ENCODE results near the gene DCAF8. TPM values are rescaled to one million over a fixed set of nuclear protein-coding genes. Genes with fewer than 3 reads are reported as not detected.

Gene DCAF8
- total RNA-seq, 1 donor from 2014 or later, result 107 TPM

GRCh38 chr1:160193091-160193819, 69.1 kb downstream of the DCAF8 start:
- no peaks in the 10 kb centered on the region for H4K20me1 ChIP-seq (ENCODE audit: insufficient read depth, low read length)
- no peak for TF ChIP-seq EZH2 (IDR thresholded peaks at IDR 0.05; ENCODE audit: insufficient read depth, low read length)
- TF ChIP-seq CTCF (IDR thresholded peaks at IDR 0.05; ENCODE audit: insufficient read depth, low read depth, low read length), result peak; percentile 93
- H3K9ac ChIP-seq (ENCODE audit: low read length), result peak overlapping the region; percentile 32
- FAIRE-seq, result peak; percentile 9
- no peaks in the 10 kb centered on the region for H3K27me3 ChIP-seq (ENCODE audit: insufficient read depth, low read length)
- Mint-ChIP-seq H3K9me3 (ENCODE audit: unreplicated experiment) (peaks cover 5% of the 10 kb centered on the region), H3K36me3 (ENCODE audit: low read depth, unreplicated experiment) (no peaks in the 10 kb centered on the region), H3K4me1 (ENCODE audit: low read depth, unreplicated experiment) (peaks cover 5% of the 10 kb centered on the region), H3K4me3 (ENCODE audit: unreplicated experiment) (no peak overlapping the region), H3K27me3 (ENCODE audit: low read depth, unreplicated experiment) (peaks cover 4% of the 10 kb centered on the region), H3K27ac (ENCODE audit: unreplicated experiment) (no peak overlapping the region)
- no peaks in the 10 kb centered on the region for H3K36me3 ChIP-seq (ENCODE audit: insufficient read depth, low read length)
- H2AFZ ChIP-seq (ENCODE audit: low read depth, low read length), result no peak overlapping the region
- H3K4me1 ChIP-seq (ENCODE audit: insufficient read depth, low read length), result peaks cover 20% of the 10 kb centered on the region
- peak overlapping the region; percentile 46 for H3K4me2 ChIP-seq (ENCODE audit: low read length)
- H3K27ac ChIP-seq (ENCODE audit: low read depth, low read length), result no peak overlapping the region
- H3K9me3 ChIP-seq (ENCODE audit: insufficient read depth, low read depth, low read length), result no peaks in the 10 kb centered on the region
- DNase-seq (ENCODE audit: low read depth), result peak; percentile 67
- H3K4me3 ChIP-seq (ENCODE audit: insufficient read depth, low read depth, low read length), result no peak overlapping the region
- no peaks in the 10 kb centered on the region for H3K79me2 ChIP-seq (ENCODE audit: insufficient read depth, low read length)

DNA sequence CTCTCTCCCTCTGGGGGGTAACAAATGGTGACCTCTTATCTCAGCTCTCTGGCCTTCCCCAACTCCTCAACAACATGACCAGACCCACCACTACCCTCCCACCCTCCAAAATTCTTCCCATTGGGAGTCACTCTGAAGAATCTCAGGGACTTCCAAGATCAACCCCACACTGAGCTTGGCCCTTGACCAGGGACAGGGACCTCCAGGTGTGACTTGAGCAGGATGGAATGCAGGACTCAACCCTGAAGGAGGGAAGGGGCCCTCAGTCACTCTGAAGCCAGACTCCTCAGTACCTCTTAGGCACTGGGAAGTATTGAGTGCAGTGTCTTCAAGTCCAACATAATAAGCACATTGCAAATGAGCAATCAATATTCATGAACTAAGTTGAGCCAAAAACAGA, 70.1 kb downstream of the DCAF8 start:
- Histone ChIP-seq H3K4me1 (ENCODE audit: insufficient read depth, low read length) (peaks cover 20% of the 10 kb centered on the region), H3K9ac (ENCODE audit: low read length) (no peak overlapping the region), H4K20me1 (ENCODE audit: insufficient read depth, low read length) (no peaks in the 10 kb centered on the region), H3K4me3 (ENCODE audit: insufficient read depth, low read depth, low read length) (no peak overlapping the region), H3K27me3 (ENCODE audit: insufficient read depth, low read length) (no peaks in the 10 kb centered on the region), H3K4me2 (ENCODE audit: low read length) (peak overlapping the region; percentile 46), H3K27ac (ENCODE audit: low read depth, low read length) (no peak overlapping the region), H3K79me2 (ENCODE audit: insufficient read depth, low read length) (no peaks in the 10 kb centered on the region), H3K9me3 (ENCODE audit: insufficient read depth, low read depth, low read length) (no peaks in the 10 kb centered on the region), H3K36me3 (ENCODE audit: insufficient read depth, low read length) (no peaks in the 10 kb centered on the region), H2AFZ (ENCODE audit: low read depth, low read length) (no peak overlapping the region)
- Mint-ChIP-seq H3K27me3 (ENCODE audit: low read depth, unreplicated experiment) (peaks cover 8% of the 10 kb centered on the region), H3K4me1 (ENCODE audit: low read depth, unreplicated experiment) (peaks cover 5% of the 10 kb centered on the region), H3K27ac (ENCODE audit: unreplicated experiment) (no peak overlapping the region), H3K9me3 (ENCODE audit: unreplicated experiment) (peaks cover 3% of the 10 kb centered on the region), H3K4me3 (ENCODE audit: unreplicated experiment) (peak overlapping the region; percentile 63), H3K36me3 (ENCODE audit: low read depth, unreplicated experiment) (peaks cover 4% of the 10 kb centered on the region)
- TF ChIP-seq EZH2 (IDR thresholded peaks at IDR 0.05; ENCODE audit: insufficient read depth, low read length), result no peak
- TF ChIP-seq CTCF (IDR thresholded peaks at IDR 0.05; ENCODE audit: insufficient read depth, low read depth, low read length), result no peak
- DNase-seq (ENCODE audit: low read depth), result no peak
- FAIRE-seq, result no peak

- no peak for DNase-seq (ENCODE audit: low read depth)
- no peak overlapping the region for H2AFZ ChIP-seq (ENCODE audit: low read depth, low read length)
Observed at GRCh38 chr1:160191756-160192155, 70.6 kb downstream of the DCAF8 start.

More at GRCh38 chr1:160191756-160192155, 70.6 kb downstream of the DCAF8 start:
- H3K27me3 ChIP-seq (ENCODE audit: insufficient read depth, low read length), result no peaks in the 10 kb centered on the region
- H3K36me3 ChIP-seq (ENCODE audit: insufficient read depth, low read length), result no peaks in the 10 kb centered on the region
- Mint-ChIP-seq H3K36me3 (ENCODE audit: low read depth, unreplicated experiment) (peaks cover 4% of the 10 kb centered on the region), H3K4me3 (ENCODE audit: unreplicated experiment) (no peak overlapping the region), H3K9me3 (ENCODE audit: unreplicated experiment) (no peaks in the 10 kb centered on the region), H3K4me1 (ENCODE audit: low read depth, unreplicated experiment) (peaks cover 9% of the 10 kb centered on the region), H3K27me3 (ENCODE audit: low read depth, unreplicated experiment) (peaks cover 12% of the 10 kb centered on the region), H3K27ac (ENCODE audit: unreplicated experiment) (no peak overlapping the region)
- no peaks in the 10 kb centered on the region for H4K20me1 ChIP-seq (ENCODE audit: insufficient read depth, low read length)
- no peak overlapping the region for H3K27ac ChIP-seq (ENCODE audit: low read depth, low read length)
- no peak for TF ChIP-seq CTCF (IDR thresholded peaks at IDR 0.05; ENCODE audit: insufficient read depth, low read depth, low read length)
- no peak for TF ChIP-seq EZH2 (IDR thresholded peaks at IDR 0.05; ENCODE audit: insufficient read depth, low read length)
- H3K9me3 ChIP-seq (ENCODE audit: insufficient read depth, low read depth, low read length), result no peaks in the 10 kb centered on the region
- no peak for FAIRE-seq
- H3K4me3 ChIP-seq (ENCODE audit: insufficient read depth, low read depth, low read length), result no peak overlapping the region
- H3K9ac ChIP-seq (ENCODE audit: low read length), result no peak overlapping the region
- no peak overlapping the region for H3K4me2 ChIP-seq (ENCODE audit: low read length)
- no peaks in the 10 kb centered on the region for H3K79me2 ChIP-seq (ENCODE audit: insufficient read depth, low read length)
- H3K4me1 ChIP-seq (ENCODE audit: insufficient read depth, low read length), result peaks cover 20% of the 10 kb centered on the region

All from astrocyte (in vitro differentiated cells and primary cell).